ENCODE results near the gene PLPP4. TPM values are rescaled to one million over a fixed set of nuclear protein-coding genes. Genes with fewer than 3 reads are reported as not detected.

The PLPP4 gene
- total and polyA plus RNA-seq, 2 of the 13 experiments (the other 11 are each of a cell fraction or from before 2014, with no cell fraction given), result not detected

DNA sequence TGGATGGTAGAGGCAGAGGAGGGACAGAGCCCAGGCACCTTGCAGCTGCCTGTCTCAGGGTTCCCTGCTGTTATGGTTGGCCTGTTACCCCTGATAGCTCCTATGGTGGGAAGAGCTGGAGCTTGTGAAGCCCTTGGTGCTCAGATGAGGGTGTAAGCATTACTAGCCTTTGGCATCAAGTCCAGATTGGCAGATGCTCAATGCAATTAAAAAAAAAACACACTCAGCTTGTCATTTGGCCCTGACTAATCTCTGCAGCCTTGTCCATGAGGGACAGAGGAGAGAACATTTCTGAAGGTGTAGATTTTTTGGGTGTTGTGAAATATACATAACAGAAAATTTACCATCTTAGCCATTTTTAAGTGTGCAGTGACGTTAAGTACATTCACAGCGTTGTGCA, 86.3 kb downstream of the PLPP4 start (continued):
- TF ChIP-seq, protein P1, sequence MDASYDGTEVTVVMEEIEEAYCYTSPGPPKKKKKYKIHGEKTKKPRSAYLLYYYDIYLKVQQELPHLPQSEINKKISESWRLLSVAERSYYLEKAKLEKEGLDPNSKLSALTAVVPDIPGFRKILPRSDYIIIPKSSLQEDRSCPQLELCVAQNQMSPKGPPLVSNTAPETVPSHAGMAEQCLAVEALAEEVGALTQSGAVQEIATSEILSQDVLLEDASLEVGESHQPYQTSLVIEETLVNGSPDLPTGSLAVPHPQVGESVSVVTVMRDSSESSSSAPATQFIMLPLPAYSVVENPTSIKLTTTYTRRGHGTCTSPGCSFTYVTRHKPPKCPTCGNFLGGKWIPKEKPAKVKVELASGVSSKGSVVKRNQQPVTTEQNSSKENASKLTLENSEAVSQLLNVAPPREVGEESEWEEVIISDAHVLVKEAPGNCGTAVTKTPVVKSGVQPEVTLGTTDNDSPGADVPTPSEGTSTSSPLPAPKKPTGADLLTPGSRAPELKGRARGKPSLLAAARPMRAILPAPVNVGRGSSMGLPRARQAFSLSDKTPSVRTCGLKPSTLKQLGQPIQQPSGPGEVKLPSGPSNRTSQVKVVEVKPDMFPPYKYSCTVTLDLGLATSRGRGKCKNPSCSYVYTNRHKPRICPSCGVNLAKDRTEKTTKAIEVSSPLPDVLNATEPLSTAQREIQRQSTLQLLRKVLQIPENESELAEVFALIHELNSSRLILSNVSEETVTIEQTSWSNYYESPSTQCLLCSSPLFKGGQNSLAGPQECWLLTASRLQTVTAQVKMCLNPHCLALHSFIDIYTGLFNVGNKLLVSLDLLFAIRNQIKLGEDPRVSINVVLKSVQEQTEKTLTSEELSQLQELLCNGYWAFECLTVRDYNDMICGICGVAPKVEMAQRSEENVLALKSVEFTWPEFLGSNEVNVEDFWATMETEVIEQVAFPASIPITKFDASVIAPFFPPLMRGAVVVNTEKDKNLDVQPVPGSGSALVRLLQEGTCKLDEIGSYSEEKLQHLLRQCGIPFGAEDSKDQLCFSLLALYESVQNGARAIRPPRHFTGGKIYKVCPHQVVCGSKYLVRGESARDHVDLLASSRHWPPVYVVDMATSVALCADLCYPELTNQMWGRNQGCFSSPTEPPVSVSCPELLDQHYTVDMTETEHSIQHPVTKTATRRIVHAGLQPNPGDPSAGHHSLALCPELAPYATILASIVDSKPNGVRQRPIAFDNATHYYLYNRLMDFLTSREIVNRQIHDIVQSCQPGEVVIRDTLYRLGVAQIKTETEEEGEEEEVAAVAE (CRISPR knock-in tag; IDR thresholded peaks at IDR 0.05; ENCODE audit: borderline replicate concordance), result no peak
- TF ChIP-seq ZNF232 (CRISPR knock-in tag; IDR thresholded peaks at IDR 0.05; ENCODE audit: borderline replicate concordance) (no peak), KLF15 (CRISPR knock-in tag; IDR thresholded peaks at IDR 0.05; ENCODE audit: borderline replicate concordance) (no peak), ZNF7 (CRISPR knock-in tag; IDR thresholded peaks at IDR 0.05) (no peak), ZNF101 (CRISPR knock-in tag; IDR thresholded peaks at IDR 0.05; ENCODE audit: borderline replicate concordance, low read depth) (no peak)
- TF ChIP-seq, protein P2, sequence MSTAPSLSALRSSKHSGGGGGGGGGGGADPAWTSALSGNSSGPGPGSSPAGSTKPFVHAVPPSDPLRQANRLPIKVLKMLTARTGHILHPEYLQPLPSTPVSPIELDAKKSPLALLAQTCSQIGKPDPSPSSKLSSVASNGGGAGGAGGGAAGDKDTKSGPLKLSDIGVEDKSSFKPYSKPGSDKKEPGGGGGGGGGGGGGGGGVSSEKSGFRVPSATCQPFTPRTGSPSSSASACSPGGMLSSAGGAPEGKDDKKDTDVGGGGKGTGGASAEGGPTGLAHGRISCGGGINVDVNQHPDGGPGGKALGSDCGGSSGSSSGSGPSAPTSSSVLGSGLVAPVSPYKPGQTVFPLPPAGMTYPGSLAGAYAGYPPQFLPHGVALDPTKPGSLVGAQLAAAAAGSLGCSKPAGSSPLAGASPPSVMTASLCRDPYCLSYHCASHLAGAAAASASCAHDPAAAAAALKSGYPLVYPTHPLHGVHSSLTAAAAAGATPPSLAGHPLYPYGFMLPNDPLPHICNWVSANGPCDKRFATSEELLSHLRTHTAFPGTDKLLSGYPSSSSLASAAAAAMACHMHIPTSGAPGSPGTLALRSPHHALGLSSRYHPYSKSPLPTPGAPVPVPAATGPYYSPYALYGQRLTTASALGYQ (CRISPR knock-in tag; IDR thresholded peaks at IDR 0.05), result no peak

- Histone ChIP-seq H3K27me3 (ENCODE audit: control insufficient read depth in 1 of 2, insufficient read depth in 2 of 2, low read length in 2 of 2) (no peaks in the 10 kb centered on the region), H3K4me3 (replicated peaks in 1 of 3; ENCODE audit: insufficient read depth in 1 of 3, low read depth in 2 of 3, low read length in 3 of 3) (no peak overlapping the region), H3K4me2 (ENCODE audit: low read depth, low read length) (no peak overlapping the region), H3K36me3 (replicated peaks in 1 of 2; ENCODE audit: control insufficient read depth in 1 of 2, insufficient read depth in 2 of 2, low read length in 2 of 2) (no peaks in the 10 kb centered on the region), H3K4me1 (ENCODE audit: insufficient read depth, low read length) (no peaks in the 10 kb centered on the region), H4K20me1 (ENCODE audit: insufficient read depth, low read length) (no peaks in the 10 kb centered on the region), H3K9ac (ENCODE audit: insufficient read depth, low read depth, low read length) (no peak overlapping the region), H3K79me2 (ENCODE audit: insufficient read depth, low read length) (no peaks in the 10 kb centered on the region), H2AFZ (ENCODE audit: low read length) (no peak overlapping the region), H3K27ac (ENCODE audit: extremely low read length, insufficient read depth, low read length) (no peak overlapping the region), H3K9me3 (ENCODE audit: low read length) (0 out of 2 replicates have a peak, but pooled peaks cover 4% of the 10 kb centered on the region)
- ChIA-PET CTCF (ENCODE audit: low intra/inter-chr PET ratio, low total read pairs) (no interaction called here), POLR2A (no interaction called here)
- DNase-seq (ENCODE audit: low spot score) (no peak), ATAC-seq (no peak), FAIRE-seq (no peak)
- intact Hi-C loops (cut with micrococcal nuclease; ENCODE audit: unreplicated experiment), result no loop called here
- 25% methylated on average over 4 of the region's 4 CpGs for WGBS (ENCODE audit: low lambda C conversion rate)
- BruUV-seq (replicated peaks), result no TSS peak
- in situ Hi-C loops (cut with HindIII; ENCODE audit: extremely low pct_ligation_motif_present, low pct_unique_long_range_greater_than_20kb), result no loop called here
- TF ChIP-seq NBN (conservative IDR thresholded peaks at IDR 0.05), result no peak
- TF ChIP-seq NR1H2 (CRISPR knock-in tag; IDR thresholded peaks at IDR 0.05; ENCODE audit: borderline replicate concordance, low read depth), result no peak
- TF ChIP-seq GATAD1 (CRISPR knock-in tag; IDR thresholded peaks at IDR 0.05), result no peak
- TF ChIP-seq XRCC5 (optimal IDR thresholded peaks at IDR 0.05; ENCODE audit: low read length), result no peak
- no peak for TF ChIP-seq PAWR (CRISPR knock-in tag; IDR thresholded peaks at IDR 0.05; ENCODE audit: borderline replicate concordance)
- no peak for TF ChIP-seq ONECUT2 (CRISPR knock-in tag; IDR thresholded peaks at IDR 0.05)
- TF ChIP-seq ZFP91 (CRISPR knock-in tag; IDR thresholded peaks at IDR 0.05; ENCODE audit: borderline replicate concordance), result no peak
These were observed 91.2 kb downstream of the PLPP4 start for GRCh38 chr10:120548210-120548609.

All from HepG2 (cell line).